ENCODE results near the gene ZNF223. TPM values are rescaled to one million over a fixed set of nuclear protein-coding genes. Genes with fewer than 3 reads are reported as not detected.

ZNF223 gene
- total RNA-seq, 2 experiments from 2014 or later, result 0.40 to 0.50 TPM

DNA sequence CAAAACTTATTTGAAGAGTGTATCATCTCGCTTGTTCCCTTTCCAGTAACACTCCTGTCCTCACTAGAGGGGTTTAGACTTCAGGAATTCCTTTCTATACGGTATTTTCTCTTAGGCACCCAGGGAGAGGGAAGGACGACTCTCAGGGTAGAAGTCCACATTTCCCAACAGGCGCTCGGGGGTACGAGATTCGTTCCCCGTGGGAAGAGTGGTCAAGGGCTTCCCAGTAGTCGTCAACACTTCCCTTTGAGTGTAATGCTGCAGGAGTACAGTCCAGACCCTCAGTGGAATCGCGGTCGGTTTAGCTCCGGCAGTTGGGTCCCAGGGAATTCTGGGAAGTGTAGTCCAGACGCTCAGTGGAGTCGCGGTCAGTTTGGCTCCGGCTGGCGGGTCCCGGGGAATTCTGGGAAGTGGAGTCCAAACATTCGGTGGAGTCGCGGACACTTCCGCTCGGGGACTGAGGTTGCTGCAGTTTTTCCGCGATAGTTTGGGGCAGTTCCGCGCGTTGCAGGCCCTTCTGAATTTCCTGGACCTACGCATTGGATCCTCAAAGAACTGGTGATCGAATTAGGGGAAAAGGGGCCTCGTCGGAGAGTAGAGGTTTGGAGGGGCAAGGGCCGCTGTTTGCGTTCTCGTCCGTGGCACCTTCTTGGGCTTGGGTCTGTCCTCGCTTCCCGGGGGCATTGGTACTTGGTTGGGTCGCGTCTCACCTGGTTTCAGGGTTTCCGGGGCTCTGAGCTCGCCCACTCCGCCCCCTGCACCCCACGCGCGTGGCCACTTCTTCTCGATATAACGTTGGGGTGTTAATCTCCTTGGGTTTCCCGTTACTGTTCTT lies 42.3 kb downstream of the ZNF223 start, which contains the start of gene ZNF224:
Gene ZNF224 (plus strand): TSS at position 431 of the 835 bp plus-strand sequence. CDS start 3,513 bp downstream, outside the sequence.
- Mint-ChIP-seq H3K36me3 (ENCODE audit: low read depth) (peaks cover 36% of the 10 kb centered on the region), H3K4me1 (peaks cover 16% of the 10 kb centered on the region), H3K9me3 (peaks cover 15% of the 10 kb centered on the region), H3K27ac (peak within 1 kb of the TSS; percentile 88), H3K27me3 (no peaks in the 10 kb centered on the region), H3K4me3 (peak within 1 kb of the TSS; percentile 94)
- POLR2A ChIA-PET, result interaction anchor here (0.6 to 2.3 kb wide), 12 partner anchors 8 to 406 kb away, joined by 3 to 15 read pairs (median 4); partner anchors contain the start of genes ZNF180, ZNF227, ZNF230 and ZNF283
- peak; percentile 88 for DNase-seq
- CTCF ChIA-PET, result interaction anchor here (0.7 to 2.0 kb wide), 6 partner anchors 8 to 118 kb away, joined by 3 to 9 read pairs (median 4); partner anchors contain the start of gene ZNF227

DNA sequence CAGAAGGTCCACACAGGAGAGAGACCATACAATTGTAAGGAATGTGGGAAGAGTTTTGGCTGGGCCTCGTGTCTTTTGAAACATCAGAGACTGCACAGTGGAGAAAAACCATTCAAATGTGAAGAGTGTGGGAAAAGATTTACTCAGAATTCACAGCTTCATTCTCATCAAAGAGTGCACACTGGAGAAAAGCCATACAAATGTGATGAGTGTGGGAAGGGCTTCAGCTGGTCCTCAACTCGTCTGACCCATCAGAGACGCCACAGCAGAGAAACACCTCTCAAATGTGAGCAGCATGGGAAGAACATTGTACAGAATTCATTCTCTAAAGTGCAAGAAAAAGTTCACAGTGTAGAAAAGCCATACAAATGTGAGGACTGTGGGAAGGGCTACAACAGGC lies 55.9 kb downstream of the ZNF223 start:
- CTCF ChIA-PET, result no interaction called here
- no peak for DNase-seq
- H3K27ac Mint-ChIP-seq, result no peak overlapping the region
- H3K9me3 Mint-ChIP-seq, result peaks cover 71% of the 10 kb centered on the region
- H3K4me1 Mint-ChIP-seq, result peaks cover 8% of the 10 kb centered on the region
- POLR2A ChIA-PET, result no interaction called here
- peaks cover 67% of the 10 kb centered on the region for H3K36me3 Mint-ChIP-seq (ENCODE audit: low read depth)
- no peaks in the 10 kb centered on the region for H3K27me3 Mint-ChIP-seq
- no peak overlapping the region for H3K4me3 Mint-ChIP-seq

DNA sequence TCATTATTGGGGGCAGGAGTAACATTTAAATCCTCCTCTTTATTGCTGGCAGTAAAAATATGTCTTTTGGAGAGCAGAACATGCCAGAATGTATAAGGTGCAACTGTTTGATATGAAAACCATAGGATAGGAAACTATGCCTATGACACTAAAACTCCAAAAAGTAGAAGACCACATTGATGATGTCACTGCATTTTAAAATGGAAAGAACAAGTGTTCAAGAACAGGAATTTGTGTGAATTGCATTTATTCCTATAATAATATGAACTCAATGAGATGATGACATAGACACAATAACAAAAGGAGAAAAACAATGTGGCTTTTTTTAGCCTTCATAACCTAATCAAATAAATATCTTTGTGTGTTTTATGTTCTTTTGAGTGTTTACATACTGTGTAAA lies 57.6 kb downstream of the ZNF223 start:
- ChIA-PET POLR2A (interaction anchor here (3.8 kb wide), 1 partner anchor 15 kb away, joined by 15 read pairs; the partner anchor contains the start of gene ZNF224), CTCF (no interaction called here)
- peaks cover 61% of the 10 kb centered on the region for H3K9me3 Mint-ChIP-seq
- DNase-seq, result no peak
- H3K4me3 Mint-ChIP-seq, result no peak overlapping the region
- no peaks in the 10 kb centered on the region for H3K27me3 Mint-ChIP-seq
- no peak overlapping the region for H3K27ac Mint-ChIP-seq
- H3K36me3 Mint-ChIP-seq (ENCODE audit: low read depth), result peaks cover 50% of the 10 kb centered on the region
- H3K4me1 Mint-ChIP-seq, result peaks cover 20% of the 10 kb centered on the region

DNA sequence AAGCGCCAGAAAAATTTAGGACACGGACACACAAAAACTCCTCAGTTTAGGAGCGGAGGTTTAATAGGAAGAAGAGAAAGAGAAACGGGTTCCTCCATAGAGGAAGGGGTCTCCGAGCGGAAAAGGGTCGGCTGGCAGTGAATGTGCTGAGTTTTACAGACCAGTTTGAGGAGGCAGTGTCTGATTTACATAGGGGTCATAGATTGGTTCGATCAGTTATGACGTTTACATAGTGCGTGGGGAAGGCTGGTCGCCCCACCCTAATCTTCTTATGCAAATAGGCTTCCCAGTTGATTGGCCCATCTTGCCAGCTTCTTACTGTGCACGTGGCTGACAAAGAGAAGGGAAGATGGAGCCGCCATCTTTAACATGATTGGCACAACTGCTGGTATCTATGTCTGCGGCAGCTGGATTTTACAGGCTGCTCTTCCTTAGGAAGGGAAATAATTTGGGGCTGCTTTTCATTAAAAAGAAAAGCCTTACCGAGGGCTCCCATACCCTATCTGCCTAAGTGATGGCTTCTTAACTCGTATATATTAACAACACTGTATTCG lies 60.2 kb downstream of the ZNF223 start:
- Mint-ChIP-seq H3K27me3 (no peaks in the 10 kb centered on the region), H3K36me3 (ENCODE audit: low read depth) (peaks cover 42% of the 10 kb centered on the region), H3K9me3 (peaks cover 45% of the 10 kb centered on the region), H3K4me3 (peak overlapping the region; percentile 12), H3K4me1 (peaks cover 25% of the 10 kb centered on the region), H3K27ac (no peak overlapping the region)
- no peak for DNase-seq
- CTCF ChIA-PET, result no interaction called here
- POLR2A ChIA-PET, result interaction anchor here (1.1 to 3.8 kb wide), 2 partner anchors 17 to 95 kb away, joined by 3 to 15 read pairs; partner anchors contain the start of gene ZNF224

DNA sequence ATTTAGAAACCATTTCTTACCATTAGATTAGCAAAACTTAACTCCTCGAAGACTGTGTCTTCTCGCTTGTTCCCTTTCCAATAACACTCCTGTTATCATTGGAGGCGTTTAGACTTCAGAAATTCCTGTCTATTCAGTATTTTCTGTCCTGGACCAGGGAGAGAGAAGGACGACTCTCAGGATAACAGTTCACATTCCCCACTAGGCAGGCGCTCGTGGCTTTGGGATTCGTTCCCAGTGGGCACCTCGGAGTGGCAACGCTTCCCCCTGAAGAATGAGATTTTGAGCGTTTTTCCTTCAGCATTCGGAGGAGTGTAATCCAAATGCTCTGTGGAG lies 60.9 kb downstream of the ZNF223 start:
- peak overlapping the region; percentile 65 for H3K27ac Mint-ChIP-seq
- H3K27me3 Mint-ChIP-seq, result no peaks in the 10 kb centered on the region
- H3K36me3 Mint-ChIP-seq (ENCODE audit: low read depth), result peaks cover 39% of the 10 kb centered on the region
- DNase-seq, result no peak
- ChIA-PET CTCF (interaction anchor here (1.1 kb wide), 1 partner anchor 18 kb away, joined by 3 read pairs; no protein-coding TSS in a partner anchor), POLR2A (interaction anchor here (0.9 to 3.8 kb wide), 3 partner anchors 18 to 94 kb away, joined by 3 to 15 read pairs (median 3); partner anchors contain the start of genes ZNF224 and ZNF226)
- H3K4me3 Mint-ChIP-seq, result peak overlapping the region; percentile 95
- peaks cover 25% of the 10 kb centered on the region for H3K4me1 Mint-ChIP-seq
- peaks cover 37% of the 10 kb centered on the region for H3K9me3 Mint-ChIP-seq

DNA sequence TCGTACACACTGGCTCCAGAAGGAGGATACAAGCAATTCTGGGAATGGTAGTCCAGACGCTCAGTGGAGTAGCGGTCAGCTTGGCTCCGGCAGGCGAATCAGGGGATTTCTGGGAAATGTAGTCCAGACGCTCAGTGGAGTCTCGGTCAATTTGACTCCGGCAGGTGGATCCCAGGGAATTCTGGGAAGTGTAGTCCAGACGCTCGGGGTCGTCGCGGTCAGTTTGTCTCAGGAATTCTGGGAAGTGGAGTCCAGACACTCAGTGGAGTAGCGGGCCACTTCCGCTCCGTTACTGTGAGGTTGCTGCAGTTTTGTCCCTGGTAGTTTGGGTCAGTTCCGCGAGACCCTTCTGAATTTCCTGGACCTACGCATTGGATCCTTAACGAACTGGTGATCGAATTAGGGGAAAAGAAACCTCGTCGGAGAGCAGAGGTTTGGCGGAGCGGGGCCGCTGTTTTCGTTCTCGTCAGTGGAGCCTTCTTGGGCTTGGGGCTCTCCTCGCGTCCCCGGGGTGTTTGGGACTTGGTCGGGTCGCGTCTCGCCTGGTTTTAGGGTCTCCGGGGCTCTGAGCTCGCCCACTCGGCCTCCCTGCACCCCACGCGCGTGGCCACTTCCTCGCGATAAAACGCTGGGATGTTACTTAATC lies 61.4 kb downstream of the ZNF223 start, which contains the start of gene ZNF225:
Gene ZNF225 (plus strand): TSS at position 262 of the 646 bp plus-strand sequence. CDS start 2,429 bp downstream, outside the sequence.
- H3K27ac Mint-ChIP-seq, result peak within 1 kb of the TSS; percentile 65

DNA sequence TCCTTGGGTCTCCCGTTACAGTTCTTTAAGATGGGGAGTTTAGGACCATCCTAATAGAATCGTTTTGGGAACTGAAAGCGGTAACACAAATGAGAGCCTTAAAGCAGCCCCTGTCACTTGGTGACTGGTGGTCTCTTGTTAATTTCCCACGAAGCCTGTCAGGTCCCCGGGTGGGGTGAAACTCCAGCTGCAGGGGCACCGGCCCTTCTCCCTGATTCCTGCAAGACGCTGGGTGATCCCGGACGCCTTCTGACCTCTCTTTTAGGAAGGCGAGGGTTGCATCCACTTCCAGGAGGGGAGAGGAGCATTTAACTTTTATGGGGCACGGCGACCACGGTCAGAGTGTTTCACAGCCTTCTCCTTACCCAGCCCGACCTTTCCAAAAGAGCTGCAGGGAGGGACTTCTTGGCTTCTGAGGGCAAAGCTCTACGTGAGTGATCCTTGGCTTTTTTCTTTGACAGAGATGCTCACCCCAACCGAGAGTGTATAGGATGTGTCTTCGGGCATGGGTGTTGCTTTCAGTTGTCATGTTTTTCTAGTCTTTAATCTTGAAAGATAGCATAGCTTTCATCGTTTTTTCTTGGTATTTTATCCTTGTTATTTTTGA lies 62.1 kb downstream of the ZNF223 start:
- ChIA-PET POLR2A (interaction anchor here (0.9 to 1.3 kb wide), 5 partner anchors 20 to 190 kb away, joined by 3 to 4 read pairs (median 3); partner anchors contain the start of genes ZNF224 and ZNF226), CTCF (interaction anchor here (1.1 kb wide), 1 partner anchor 19 kb away, joined by 3 read pairs; no protein-coding TSS in a partner anchor)
- Mint-ChIP-seq H3K27ac (peak overlapping the region; percentile 65), H3K36me3 (ENCODE audit: low read depth) (peaks cover 40% of the 10 kb centered on the region), H3K4me3 (peak overlapping the region; percentile 95), H3K27me3 (no peaks in the 10 kb centered on the region), H3K4me1 (peaks cover 25% of the 10 kb centered on the region), H3K9me3 (peaks cover 28% of the 10 kb centered on the region)
- DNase-seq, result no peak

More for the DNA sequence above, 61.4 kb downstream of the ZNF223 start, which contains the start of gene ZNF225:
- Mint-ChIP-seq H3K9me3 (peaks cover 32% of the 10 kb centered on the region), H3K36me3 (ENCODE audit: low read depth) (peaks cover 38% of the 10 kb centered on the region), H3K4me1 (peaks cover 25% of the 10 kb centered on the region), H3K4me3 (peak within 1 kb of the TSS; percentile 95), H3K27me3 (no peaks in the 10 kb centered on the region)
- DNase-seq, result peak; percentile 87
- POLR2A ChIA-PET, result interaction anchor here (0.9 to 3.8 kb wide), 6 partner anchors 19 to 94 kb away, joined by 3 to 15 read pairs (median 3); partner anchors contain the start of genes ZNF224 and ZNF226
- CTCF ChIA-PET, result interaction anchor here (1.1 kb wide), 1 partner anchor 18 kb away, joined by 3 read pairs; no protein-coding TSS in a partner anchor

Other genes with a start within 250 kb of the ZNF223 start
- gene LYPD5, start 249.6 kb upstream of the ZNF223 start, total RNA-seq, result under 1 TPM; 0.70 to 0.71 TPM
- 1 to 10 TPM; 6.5 to 6.8 TPM for gene ZNF283, start 224.7 kb upstream of the ZNF223 start, total RNA-seq
- gene ZNF404, start 168.1 kb upstream of the ZNF223 start, total RNA-seq, result 1 to 10 TPM in 1 of 2 experiments, under 1 TPM in 1; 0.80 to 1.5 TPM
- gene ZNF45, start 116.8 kb upstream of the ZNF223 start, total RNA-seq, result 10 to 100 TPM; 15.1 to 16.6 TPM
- 1 to 10 TPM; 1.5 to 1.6 TPM for gene ZNF221, start 100.8 kb upstream of the ZNF223 start, total RNA-seq
- gene ZNF155, start 67.8 kb upstream of the ZNF223 start, total RNA-seq, result 1 to 10 TPM; 6.7 to 7.5 TPM
- gene ZNF230, start 49.1 kb upstream of the ZNF223 start, total RNA-seq, result 1 to 10 TPM; 3.7 to 5.8 TPM
- gene ZNF222, start 26.7 kb upstream of the ZNF223 start, total RNA-seq, result 1 to 10 TPM; 3.3 to 4.3 TPM
- 1 to 10 TPM; 1.6 to 1.8 TPM for gene ZNF284, start 20.1 kb downstream of the ZNF223 start, total RNA-seq
- gene ZNF224, start 42.3 kb downstream of the ZNF223 start, total RNA-seq, result 10 to 100 TPM; 35.4 to 37.8 TPM
- gene ZNF225, start 61.4 kb downstream of the ZNF223 start, total RNA-seq, result 1 to 10 TPM; 4.5 to 4.7 TPM
- gene ZNF234, start 89.5 kb downstream of the ZNF223 start, total RNA-seq, result 10 to 100 TPM; 10.3 to 12.6 TPM
- 10 to 100 TPM; 17.4 to 18.0 TPM for gene ZNF226, start 113.1 kb downstream of the ZNF223 start, total RNA-seq
- 10 to 100 TPM; 26.9 to 27.9 TPM for gene ZNF227, start 160.5 kb downstream of the ZNF223 start, total RNA-seq
- gene ZNF233, start 207.8 kb downstream of the ZNF223 start, total RNA-seq, result under 1 TPM; 0.08 to 0.33 TPM

Measured in activated CD4-positive, alpha-beta memory T cell treated with anti-CD3 and anti-CD28 coated beads, Interleukin-2, amount 10 ng/mL, durations not matched to agents 7 days and 5 days (primary cell).